ENCODE measurements around the gene ATP1A1. TPM values are rescaled to one million over a fixed set of nuclear protein-coding genes. Genes with fewer than 3 reads are reported as not detected.

The ATP1A1 gene
- total RNA-seq, 2 experiments from 2014 or later: 74.4 to 186 TPM

- Histone ChIP-seq H3K36me3 (ENCODE audit: insufficient read depth, low read length) (no peaks in the 10 kb centered on the region), H3K27ac (ENCODE audit: low read depth, low read length, poor library complexity, severe bottlenecking) (peak overlapping the region; percentile 89), H3K9me2 (ENCODE audit: insufficient read depth, low read length) (no peaks in the 10 kb centered on the region), H3K79me2 (ENCODE audit: insufficient read depth, low read depth, low read length) (no peaks in the 10 kb centered on the region), H3K4me1 (ENCODE audit: insufficient read depth, low read length, poor library complexity, severe bottlenecking) (peaks cover 100% of the 10 kb centered on the region), H3K9me3 (ENCODE audit: low read length) (no peaks in the 10 kb centered on the region), H3K4me2 (ENCODE audit: low read length) (peak overlapping the region; percentile 68), H3K4me3 (ENCODE audit: low read depth, low read length, poor library complexity, severe bottlenecking) (peak overlapping the region; percentile 37), H4K20me1 (ENCODE audit: insufficient read depth, low read length) (no peaks in the 10 kb centered on the region), H2AFZ (ENCODE audit: low read length) (peak overlapping the region; percentile 26; the same call in 1 of the 2 replicates)
- POLR2A ChIA-PET: interaction anchor here (0.5 to 2.6 kb wide), 6 partner anchors 8 to 367 kb away, joined by 3 to 8 read pairs (median 3); no protein-coding TSS in a partner anchor
- CTCF ChIA-PET (ENCODE audit: unreplicated experiment): interaction anchor here (0.8 kb wide), 1 partner anchor 87 kb away, joined by 3 read pairs; no protein-coding TSS in a partner anchor
- intact Hi-C loops (cut with micrococcal nuclease; ENCODE audit: unreplicated experiment): loop anchor here (1.0 to 5.0 kb wide), 5 partner anchors 45 to 177 kb away; no protein-coding TSS in a partner anchor
- DNase-seq (ENCODE audit: low spot score): peak; percentile 63
- BruUV-seq (replicated peaks): no TSS peak
- no peak for TF ChIP-seq EZH2phosphoT487 (IDR thresholded peaks at IDR 0.05; ENCODE audit: borderline replicate concordance, low read depth, low read length)
- TF ChIP-seq CTCF (conservative IDR thresholded peaks at IDR 0.05; ENCODE audit: low read length): no peak
Measured at GRCh38 chr1:116329524-116330341, 43.3 kb upstream of the ATP1A1 start.

- no peak for TF ChIP-seq EZH2phosphoT487 (IDR thresholded peaks at IDR 0.05; ENCODE audit: borderline replicate concordance, low read depth, low read length)
- TF ChIP-seq CTCF (conservative IDR thresholded peaks at IDR 0.05; ENCODE audit: low read length): no peak
- no TSS peak for BruUV-seq (replicated peaks)
- H3K36me3 ChIP-seq (ENCODE audit: insufficient read depth, low read length): no peaks in the 10 kb centered on the region
- H3K4me3 ChIP-seq (ENCODE audit: low read depth, low read length, poor library complexity, severe bottlenecking): peak overlapping the region; percentile 37
- H3K9me3 ChIP-seq (ENCODE audit: low read length): no peaks in the 10 kb centered on the region
- DNase-seq (ENCODE audit: low spot score): peak; percentile 89
- intact Hi-C loops (cut with micrococcal nuclease; ENCODE audit: unreplicated experiment): loop anchor here (1.0 to 2.0 kb wide), 3 partner anchors 44 to 177 kb away; no protein-coding TSS in a partner anchor
- H2AFZ ChIP-seq (ENCODE audit: low read length): peak overlapping the region; percentile 26; the same call in 1 of the 2 replicates
- H3K79me2 ChIP-seq (ENCODE audit: insufficient read depth, low read depth, low read length): no peaks in the 10 kb centered on the region
- ChIA-PET POLR2A (interaction anchor here (0.5 to 2.6 kb wide), 5 partner anchors 9 to 367 kb away, joined by 3 to 8 read pairs (median 4); no protein-coding TSS in a partner anchor), CTCF (ENCODE audit: unreplicated experiment) (interaction anchor here (0.8 kb wide), 1 partner anchor 87 kb away, joined by 3 read pairs; no protein-coding TSS in a partner anchor)
- peaks cover 100% of the 10 kb centered on the region for H3K4me1 ChIP-seq (ENCODE audit: insufficient read depth, low read length, poor library complexity, severe bottlenecking)
- H3K27ac ChIP-seq (ENCODE audit: low read depth, low read length, poor library complexity, severe bottlenecking): peak overlapping the region; percentile 89
- H3K4me2 ChIP-seq (ENCODE audit: low read length): peak overlapping the region; percentile 68
- no peaks in the 10 kb centered on the region for H3K9me2 ChIP-seq (ENCODE audit: insufficient read depth, low read length)
- H4K20me1 ChIP-seq (ENCODE audit: insufficient read depth, low read length): no peaks in the 10 kb centered on the region
Measured at GRCh38 chr1:116330342-116330652, 42.7 kb upstream of the ATP1A1 start.

Data from OCI-LY7 (cell line).